CD14-positive monocyte (primary cell): Measurements from ENCODE around the gene MAGEF1. TPM values are rescaled to one million over a fixed set of nuclear protein-coding genes. Genes with fewer than 3 reads are reported as not detected.

Source experiments
- DNase-seq, 3 donors: peaks; one replicate each; pipeline ENCODE4 v3.0.0-alpha.2; 2011 to 2022
- H2AFZ ChIP-seq: 2 replicates; pipeline ENCODE4 v1.6.0; 2012; ENCODE audit warnings: mild to moderate bottlenecking, low read depth, low read length, inconsistent platforms; ENCODE audit not compliant: insufficient read depth, poor library complexity, severe bottlenecking
- H3K27ac ChIP-seq, 2 donors: 1 replicate in 1 of 2; 2 replicates in 1 of 2; pipeline ENCODE4 v1.5.1; 2012 to 2013; ENCODE audit warnings: low read length in 2 of 2, control low read depth in 1 of 2, inconsistent platforms in 1 of 2, low read depth in 1 of 2, mild to moderate bottlenecking in 1 of 2
- H3K27me3 ChIP-seq, 2 donors: one replicate each; pipeline versions ENCODE4 v1.6.0 to v1.6.1; 2011 to 2013; ENCODE audit warnings: low read length in 2 of 2; ENCODE audit not compliant: control insufficient read depth in 2 of 2, insufficient read depth in 2 of 2
- H3K36me3 ChIP-seq, 2 donors: replicated peaks in 1 of 2; 1 replicate in 1 of 2; 2 replicates in 1 of 2; pipeline versions ENCODE4 v1.5.1 to v1.6.1; 2012 to 2013; ENCODE audit warnings: low read length in 2 of 2, control low read depth in 1 of 2, inconsistent platforms in 1 of 2, mild to moderate bottlenecking in 1 of 2; ENCODE audit not compliant: insufficient read depth in 2 of 2, control insufficient read depth in 1 of 2
- H3K4me1 ChIP-seq, 2 donors: 1 replicate in 1 of 2; 2 replicates in 1 of 2; pipeline versions ENCODE4 v1.5.1 to v1.6.1; 2012 to 2013; ENCODE audit warnings: low read length in 2 of 2, control low read depth in 1 of 2, inconsistent platforms in 1 of 2, mild to moderate bottlenecking in 1 of 2, moderate library complexity in 1 of 2; ENCODE audit not compliant: insufficient read depth in 2 of 2, control insufficient read depth in 1 of 2
- H3K4me2 ChIP-seq: replicated peaks from 2 replicates; pipeline ENCODE3; 2012; ENCODE audit warnings: low read length, moderate library complexity, mild to moderate bottlenecking; ENCODE audit not compliant: poor library complexity, severe bottlenecking; ENCODE audit errors: extremely low read depth
- H3K4me3 ChIP-seq, 3 experiments: fragments of 200-600 bp in 1 of 3; sonication (generic) in 1 of 3; replicated peaks in 1 of 3; 1 replicate in 2 of 3; 2 replicates in 1 of 3; pipeline ENCODE4 v1.5.1; 2011 to 2013; ENCODE audit warnings: low read length in 3 of 3, mild to moderate bottlenecking in 3 of 3, control low read depth in 2 of 3, low read depth in 2 of 3, inconsistent platforms in 1 of 3, moderate library complexity in 1 of 3
- H3K79me2 ChIP-seq: 2 replicates; pipeline ENCODE4 v1.6.0; 2012; ENCODE audit warnings: mild to moderate bottlenecking, control low read depth, inconsistent platforms, low read length, moderate library complexity; ENCODE audit not compliant: insufficient read depth
- H3K9ac ChIP-seq: 2 replicates; pipeline ENCODE4 v1.6.0; 2017; ENCODE audit warnings: low read length, mild to moderate bottlenecking; ENCODE audit not compliant: insufficient read depth, poor library complexity, severe bottlenecking
- H3K9me3 ChIP-seq, 2 donors: replicated peaks in 1 of 2; 1 replicate in 1 of 2; 2 replicates in 1 of 2; pipeline versions ENCODE4 v1.5.1 to v1.6.1; 2012 to 2013; ENCODE audit warnings: low read length in 2 of 2, control low read depth in 1 of 2; ENCODE audit not compliant: control insufficient read depth in 1 of 2, insufficient read depth in 1 of 2
- H4K20me1 ChIP-seq: 2 replicates; pipeline ENCODE4 v1.6.0; 2012; ENCODE audit warnings: mild to moderate bottlenecking, low read length, control low read depth, moderate library complexity; ENCODE audit not compliant: insufficient read depth
- H3K27ac Mint-ChIP-seq, 7 donors: one replicate each; pipeline ENCODE4 v1.8.0; 2020; ENCODE audit warnings: mild to moderate bottlenecking in 7 of 7, mixed read lengths in 7 of 7, moderate library complexity in 6 of 7, inconsistent platforms in 2 of 7
- H3K27me3 Mint-ChIP-seq, 3 donors: one replicate each; pipeline ENCODE4 v1.8.0; 2021 to 2022; ENCODE audit warnings: low read depth in 3 of 3, mild to moderate bottlenecking in 3 of 3, mixed read lengths in 3 of 3, moderate library complexity in 3 of 3, inconsistent platforms in 1 of 3
- H3K36me3 Mint-ChIP-seq, 2 donors: one replicate each; pipeline ENCODE4 v1.8.0; 2020; ENCODE audit warnings: mixed read lengths in 2 of 2, inconsistent platforms in 1 of 2, mild to moderate bottlenecking in 1 of 2
- H3K4me1 Mint-ChIP-seq: one replicate; pipeline ENCODE4 v1.8.0; 2020; ENCODE audit warnings: mild to moderate bottlenecking, mixed read lengths
- H3K4me3 Mint-ChIP-seq, 2 donors: one replicate each; pipeline ENCODE4 v1.8.0; 2020; ENCODE audit warnings: mild to moderate bottlenecking in 2 of 2, mixed read lengths in 2 of 2, moderate library complexity in 1 of 2
- H3K9me3 Mint-ChIP-seq, 7 donors: one replicate each; pipeline ENCODE4 v1.8.0; 2020 to 2022; ENCODE audit warnings: mixed read lengths in 7 of 7, mild to moderate bottlenecking in 6 of 7, moderate library complexity in 6 of 7, inconsistent platforms in 2 of 7
- WGBS: methylation state at CpG from one replicate; pipeline ENCODE4 v1.1.5; 2013; ENCODE audit warnings: missing lambda C conversion rate; ENCODE audit not compliant: insufficient coverage; 5-methylcytosine and 5-hydroxymethylcytosine counted together
- intact Hi-C, 2 donors: fragments of 100-400 bp; cut with micrococcal nuclease; formaldehyde crosslinking; loops; one replicate each; pipeline versions ENCODE4 v1.15.0 to v1.15.1; 2023
- polyA plus RNA-seq, 3 donors: library from polyadenylated mRNA; depleted of rRNA in 1 of 3; unstranded in 2 of 3; stranded (reverse) in 1 of 3; fragments of 300-500 nt in 2 of 3; fragments of >200 nt in 1 of 3; fragmentation: Illumina TruSeq in 2 of 3; gene quantifications; 1 replicate in 2 of 3; 2 replicates in 1 of 3; pipeline ENCODE4 v1.2.3, GENCODE V29; 2012 to 2021
- TF ChIP-seq, protein P1 (sequence below): fragments of 200-600 bp; IDR thresholded peaks from one replicate; pipeline ENCODE4 v1.8.0; 2022; ENCODE audit warnings: antibody characterized with exemption, mild to moderate bottlenecking

Gene MAGEF1
- polyA plus RNA-seq, 3 donors = 1.7 to 14.8 (median 12.2) TPM

- H3K9ac ChIP-seq = no peak overlapping the region
- H3K4me3 Mint-ChIP-seq = no peak overlapping the region
Measured at GRCh38 chr3:184740509-184741258, 28.8 kb upstream of the MAGEF1 start.

DNA sequence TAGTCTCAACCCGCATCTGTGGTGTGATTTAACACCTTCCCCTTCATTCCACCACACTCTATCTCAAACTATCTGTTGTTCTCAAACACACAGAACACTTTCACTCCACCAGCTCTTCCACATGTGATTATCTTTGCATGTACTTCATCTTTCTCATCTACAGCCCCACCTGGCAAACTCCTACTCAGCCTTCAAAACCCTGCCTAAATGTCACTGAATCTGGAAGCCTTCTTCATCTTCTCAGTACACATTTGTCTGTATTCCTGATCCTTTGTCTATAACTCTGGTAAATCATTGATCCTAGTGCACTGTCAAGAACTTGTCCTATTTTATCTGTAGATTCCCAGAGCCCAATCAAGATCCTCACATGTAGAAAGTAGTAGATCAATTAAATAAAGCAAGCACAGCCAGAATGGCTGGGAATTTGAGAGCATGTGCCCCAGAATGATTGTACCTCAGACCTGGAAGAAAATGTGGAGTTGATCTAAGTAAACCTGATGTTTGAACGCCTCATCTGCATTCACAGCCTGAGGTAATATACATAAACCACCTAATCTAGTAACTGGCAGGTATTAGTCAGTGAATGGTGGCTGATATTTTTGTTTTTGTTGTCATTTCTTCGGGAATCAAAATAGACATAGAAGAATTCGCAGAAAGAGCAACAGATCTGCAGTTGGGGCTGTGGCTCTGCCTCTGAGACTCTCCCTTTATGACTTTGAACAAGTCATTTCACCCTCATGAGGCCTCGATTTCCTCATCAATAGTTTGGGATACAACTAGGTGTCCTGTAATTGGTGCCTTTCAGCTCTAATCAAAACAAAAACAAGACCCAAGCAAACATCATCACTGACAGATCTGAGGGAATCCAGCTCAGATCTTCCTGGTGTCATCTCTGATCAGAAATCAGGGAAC lies 28.0 kb upstream of the MAGEF1 start:
- DNase-seq = no peak
- Histone ChIP-seq H3K36me3 (no peaks in the 10 kb centered on the region), H2AFZ (no peak overlapping the region), H3K4me2 (no peak overlapping the region), H3K27me3 (no peaks in the 10 kb centered on the region), H4K20me1 (no peaks in the 10 kb centered on the region), H3K27ac (no peak overlapping the region), H3K79me2 (no peaks in the 10 kb centered on the region), H3K9me3 (no peaks in the 10 kb centered on the region), H3K9ac (no peak overlapping the region), H3K4me1 (peaks cover 10 to 21% of the 10 kb centered on the region in 2 donors), H3K4me3 (no peak overlapping the region)
- intact Hi-C loops = no loop called here
- no peaks in the 10 kb centered on the region for H3K36me3 Mint-ChIP-seq
- TF ChIP-seq, protein P1, sequence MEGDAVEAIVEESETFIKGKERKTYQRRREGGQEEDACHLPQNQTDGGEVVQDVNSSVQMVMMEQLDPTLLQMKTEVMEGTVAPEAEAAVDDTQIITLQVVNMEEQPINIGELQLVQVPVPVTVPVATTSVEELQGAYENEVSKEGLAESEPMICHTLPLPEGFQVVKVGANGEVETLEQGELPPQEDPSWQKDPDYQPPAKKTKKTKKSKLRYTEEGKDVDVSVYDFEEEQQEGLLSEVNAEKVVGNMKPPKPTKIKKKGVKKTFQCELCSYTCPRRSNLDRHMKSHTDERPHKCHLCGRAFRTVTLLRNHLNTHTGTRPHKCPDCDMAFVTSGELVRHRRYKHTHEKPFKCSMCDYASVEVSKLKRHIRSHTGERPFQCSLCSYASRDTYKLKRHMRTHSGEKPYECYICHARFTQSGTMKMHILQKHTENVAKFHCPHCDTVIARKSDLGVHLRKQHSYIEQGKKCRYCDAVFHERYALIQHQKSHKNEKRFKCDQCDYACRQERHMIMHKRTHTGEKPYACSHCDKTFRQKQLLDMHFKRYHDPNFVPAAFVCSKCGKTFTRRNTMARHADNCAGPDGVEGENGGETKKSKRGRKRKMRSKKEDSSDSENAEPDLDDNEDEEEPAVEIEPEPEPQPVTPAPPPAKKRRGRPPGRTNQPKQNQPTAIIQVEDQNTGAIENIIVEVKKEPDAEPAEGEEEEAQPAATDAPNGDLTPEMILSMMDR = no peak
- H3K4me1 Mint-ChIP-seq = peaks cover 14% of the 10 kb centered on the region
- no peak overlapping the region for H3K4me3 Mint-ChIP-seq
- peaks cover 2 to 9% (median 6%) of the 10 kb centered on the region in 3 donors for H3K27me3 Mint-ChIP-seq
- 100% methylated on average over 2 of the region's 5 CpGs for WGBS
- H3K9me3 Mint-ChIP-seq = no peaks in the 10 kb centered on the region
- H3K27ac Mint-ChIP-seq = peak overlapping the region in 1 of 7 donors; percentile 20

More at GRCh38 chr3:184740509-184741258, 28.8 kb upstream of the MAGEF1 start:
- H2AFZ ChIP-seq = no peak overlapping the region
- H3K27ac Mint-ChIP-seq = no peak overlapping the region
- no peak overlapping the region for H3K4me2 ChIP-seq
- no peak overlapping the region for H3K4me3 ChIP-seq
- peaks cover 3 to 12% (median 3%) of the 10 kb centered on the region in 3 donors for H3K27me3 Mint-ChIP-seq
- no peak overlapping the region for H3K27ac ChIP-seq
- H3K4me1 Mint-ChIP-seq = peaks cover 14% of the 10 kb centered on the region
- DNase-seq = peak; percentile 20 to 60 (median 21)
- H3K36me3 Mint-ChIP-seq = no peaks in the 10 kb centered on the region
- no peaks in the 10 kb centered on the region for H3K36me3 ChIP-seq
- no peaks in the 10 kb centered on the region for H3K27me3 ChIP-seq
- no peaks in the 10 kb centered on the region for H4K20me1 ChIP-seq
- intact Hi-C loops = no loop called here
- H3K79me2 ChIP-seq = no peaks in the 10 kb centered on the region
- no peaks in the 10 kb centered on the region for H3K9me3 ChIP-seq
- TF ChIP-seq, protein P1 = no peak
- WGBS = 100% methylated on average over 2 of the region's 9 CpGs
- peaks cover 10 to 21% of the 10 kb centered on the region in 2 donors for H3K4me1 ChIP-seq
- H3K9me3 Mint-ChIP-seq = no peaks in the 10 kb centered on the region
